Adrenal gland (tissue), 5 donors: ENCODE results near the gene NRXN3.

Experiments used
- CTCF ChIP-seq, 6 experiments: fragments of 450-650 bp in 4 of 6; fragments of 200-600 bp in 2 of 6; sonication (generic) in 1 of 6; IDR thresholded peaks; 1 replicate in 5 of 6; 2 replicates in 1 of 6; pipeline versions ENCODE4 v1.5.1 to v1.8.0; 2016 to 2021; ENCODE audit warnings: antibody characterized with exemption in 6 of 6, mild to moderate bottlenecking in 2 of 6, moderate library complexity in 1 of 6
- POLR2A ChIP-seq, 2 donors: fragments of 450-650 bp; IDR thresholded peaks; one replicate each; pipeline ENCODE4 v1.6.1; 2017; ENCODE audit warnings: antibody characterized with exemption in 2 of 2, mild to moderate bottlenecking in 2 of 2, moderate library complexity in 1 of 2
- donor health status: DM: no; HTN: no; CAD: no.

DNA sequence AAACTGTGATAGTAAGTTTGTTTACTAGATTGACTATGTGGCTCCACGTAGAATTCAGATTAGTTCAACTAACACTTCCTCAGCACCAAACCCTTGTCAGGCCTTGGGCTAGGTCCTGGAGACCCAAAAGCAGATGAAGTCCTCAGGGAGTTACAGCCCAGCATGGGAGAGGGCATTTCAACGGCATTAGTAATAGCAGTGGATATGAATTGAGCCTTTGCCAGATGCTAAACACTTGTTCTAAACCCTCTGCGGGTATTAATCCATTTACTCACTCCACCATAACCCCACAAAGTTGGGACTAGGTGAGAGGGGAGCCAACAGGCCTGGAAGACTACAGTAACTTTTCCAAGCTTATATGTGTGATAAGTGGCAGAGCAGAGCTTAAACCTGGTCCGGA lies 1326.5 kb downstream of the NRXN3 start:
- no peak for TF ChIP-seq CTCF (IDR thresholded peaks at IDR 0.05)
- TF ChIP-seq POLR2A (IDR thresholded peaks at IDR 0.05), result no peak
